H1 (cell line): ENCODE results near the gene MIF. TPM values are rescaled to one million over a fixed set of nuclear protein-coding genes. Genes with fewer than 3 reads are reported as not detected.
A peak's percentile ranks its signal among the peaks of the same experiment; 100 is the strongest.

Experiments used
- CTCF ChIA-PET: fragments of 300-600 bp; sonication (Branson Sonifier 250); formaldehyde crosslinking; loops from one replicate; lab custom pipeline; 2021; ENCODE audit not compliant: partially characterized antibody; lab: Charles Lee
- POLR2A ChIA-PET: fragments of 300-600 bp; sonication (Branson Sonifier 250); formaldehyde crosslinking; loops from one replicate; lab custom pipeline; 2021; ENCODE audit warnings: inconsistent platforms; ENCODE audit not compliant: partially characterized antibody; lab: Charles Lee
- DNase-seq, 2 experiments: peaks; one replicate each; pipeline versions ENCODE4 v3.0.0 to v3.0.0-alpha.2; 2010 to 2022; ENCODE audit warnings: low spot score in 2 of 2, low read depth in 1 of 2, mixed read lengths in 1 of 2
- FAIRE-seq: peaks from 2 replicates; lab custom pipeline; 2011; peaks lifted over from hg19 to GRCh38; lab: Jason Lieb, UNC
- H2AFZ ChIP-seq: 2 replicates; pipeline ENCODE4 v1.8.1; 2012; ENCODE audit warnings: low read length, inconsistent platforms
- H2AK5ac ChIP-seq: 2 replicates; pipeline ENCODE4 v1.6.1; 2013; ENCODE audit warnings: low read depth, low read length
- H2BK120ac ChIP-seq: replicated peaks from 2 replicates; pipeline ENCODE3; 2013; ENCODE audit warnings: low read depth, low read length, inconsistent platforms
- H2BK12ac ChIP-seq: 2 replicates; pipeline ENCODE4 v1.6.1; 2013; ENCODE audit warnings: low read depth, low read length
- H2BK15ac ChIP-seq: 2 replicates; pipeline ENCODE4 v1.6.1; 2013; ENCODE audit warnings: low read length
- H2BK20ac ChIP-seq: 2 replicates; pipeline ENCODE4 v1.6.1; 2013; ENCODE audit warnings: low read length
- H2BK5ac ChIP-seq: 2 replicates; pipeline ENCODE4 v1.6.1; 2013; ENCODE audit warnings: low read depth, low read length
- H3K14ac ChIP-seq: 2 replicates; pipeline ENCODE4 v1.6.1; 2013; ENCODE audit warnings: inconsistent platforms; ENCODE audit not compliant: insufficient read length
- H3K18ac ChIP-seq: 2 replicates; pipeline ENCODE4 v1.6.1; 2013; ENCODE audit warnings: low read length; ENCODE audit errors: extremely low read depth
- H3K23ac ChIP-seq: 2 replicates; pipeline ENCODE4 v1.6.1; 2013; ENCODE audit warnings: inconsistent platforms; ENCODE audit not compliant: insufficient read length
- H3K23me2 ChIP-seq: 2 replicates; pipeline ENCODE4 v1.6.1; 2013; ENCODE audit warnings: low read depth, low read length
- H3K27ac ChIP-seq: 2 replicates; pipeline ENCODE4 v1.6.1; 2011; ENCODE audit warnings: low read depth, low read length, inconsistent platforms
- H3K27me3 ChIP-seq, 4 experiments: replicated peaks in 1 of 4; 1 replicate in 1 of 4; 2 replicates in 3 of 4; pipeline versions ENCODE4 v1.6.1 to v1.8.1; 2011 to 2013; ENCODE audit warnings: low read length in 3 of 4, mild to moderate bottlenecking in 3 of 4, inconsistent platforms in 2 of 4, mixed read lengths in 2 of 4, moderate library complexity in 1 of 4; ENCODE audit not compliant: control insufficient read depth in 3 of 4, insufficient read depth in 3 of 4; ENCODE audit errors: extremely low read depth in 1 of 4
- H3K36me3 ChIP-seq, 4 experiments: 2 replicates each; pipeline versions ENCODE4 v1.6.1 to v1.8.1; 2011 to 2013; ENCODE audit warnings: mild to moderate bottlenecking in 4 of 4, low read length in 3 of 4, moderate library complexity in 2 of 4, control low read depth in 1 of 4, inconsistent platforms in 1 of 4; ENCODE audit not compliant: insufficient read depth in 4 of 4, control insufficient read depth in 2 of 4
- H3K4ac ChIP-seq: replicated peaks from 2 replicates; pipeline ENCODE3; 2013; ENCODE audit warnings: low read length, low read depth, mixed read lengths, inconsistent platforms; ENCODE audit not compliant: insufficient read length
- H3K4me1 ChIP-seq, 4 experiments: replicated peaks in 1 of 4; 1 replicate in 1 of 4; 2 replicates in 3 of 4; pipeline versions ENCODE4 v1.6.1 to v1.8.1; 2011 to 2013; ENCODE audit warnings: low read length in 3 of 4, inconsistent platforms in 2 of 4, mixed read lengths in 1 of 4; ENCODE audit not compliant: insufficient read depth in 4 of 4, control insufficient read depth in 3 of 4
- H3K4me2 ChIP-seq, 2 experiments: 2 replicates each; pipeline versions ENCODE4 v1.6.1 to v1.8.1; 2011 to 2013; ENCODE audit warnings: low read depth in 2 of 2, low read length in 2 of 2, control low read depth in 1 of 2, inconsistent platforms in 1 of 2, mild to moderate bottlenecking in 1 of 2; ENCODE audit not compliant: insufficient read depth in 1 of 2
- H3K4me3 ChIP-seq, 4 experiments: fragments of 200-600, 300-600 bp in 1 of 4; sonication (generic), shearing (Covaris generic), sonication (Bioruptor Twin) in 1 of 4; 2 replicates each; pipeline versions ENCODE4 v1.5.1 to v1.8.1; 2011 to 2016; ENCODE audit warnings: low read length in 4 of 4, low read depth in 3 of 4, control low read depth in 2 of 4, inconsistent platforms in 2 of 4, mild to moderate bottlenecking in 2 of 4, mixed read lengths in 1 of 4, moderate library complexity in 1 of 4; ENCODE audit not compliant: insufficient read depth in 2 of 4; ENCODE audit errors: extremely low read depth in 1 of 4
- H3K56ac ChIP-seq: replicated peaks from 2 replicates; pipeline ENCODE3; 2013; ENCODE audit warnings: low read depth, mild to moderate bottlenecking, mixed read lengths, low read length, inconsistent platforms; ENCODE audit not compliant: insufficient read length
- H3K79me1 ChIP-seq: 2 replicates; pipeline ENCODE4 v1.6.1; 2013; ENCODE audit warnings: low read depth, low read length, control low read depth
- H3K79me2 ChIP-seq, 2 experiments: 2 replicates each; pipeline versions ENCODE4 v1.6.1 to v1.8.1; 2012 to 2013; ENCODE audit warnings: low read length in 2 of 2, mild to moderate bottlenecking in 2 of 2, inconsistent platforms in 1 of 2; ENCODE audit not compliant: insufficient read depth in 2 of 2, control insufficient read depth in 1 of 2
- H3K9ac ChIP-seq, 4 experiments: replicated peaks in 1 of 4; 1 replicate in 1 of 4; 2 replicates in 3 of 4; pipeline versions ENCODE4 v1.6.1 to v1.8.1; 2011 to 2013; ENCODE audit warnings: low read depth in 3 of 4, low read length in 3 of 4, control low read depth in 2 of 4, mild to moderate bottlenecking in 2 of 4, moderate library complexity in 2 of 4, inconsistent platforms in 1 of 4; ENCODE audit errors: extremely low read depth in 1 of 4
- H3K9me3 ChIP-seq, 2 experiments: 2 replicates each; pipeline versions ENCODE4 v1.6.1 to v1.8.1; 2012 to 2013; ENCODE audit warnings: mild to moderate bottlenecking in 2 of 2, moderate library complexity in 2 of 2, control low read depth in 1 of 2, inconsistent platforms in 1 of 2, low read depth in 1 of 2, low read length in 1 of 2, mixed read lengths in 1 of 2; ENCODE audit not compliant: insufficient read depth in 2 of 2
- H4K20me1 ChIP-seq, 2 experiments: replicated peaks in 1 of 2; 2 replicates each; pipeline versions ENCODE3 to v1.8.1; 2011 to 2013; ENCODE audit warnings: inconsistent platforms in 2 of 2, low read length in 2 of 2, mild to moderate bottlenecking in 1 of 2; ENCODE audit not compliant: insufficient read depth in 2 of 2, control insufficient read depth in 1 of 2
- H4K5ac ChIP-seq: 2 replicates; pipeline ENCODE4 v1.6.1; 2013; ENCODE audit warnings: low read length, low read depth, mixed read lengths, inconsistent platforms; ENCODE audit not compliant: insufficient read length
- H4K8ac ChIP-seq: 2 replicates; pipeline ENCODE4 v1.8.0; 2013; ENCODE audit warnings: mild to moderate bottlenecking, moderate library complexity, low read length, inconsistent platforms; ENCODE audit not compliant: insufficient read depth; ENCODE audit errors: extremely low read depth
- H4K91ac ChIP-seq: replicated peaks from 2 replicates; pipeline ENCODE3; 2013; ENCODE audit warnings: low read length, mixed read lengths, inconsistent platforms; ENCODE audit not compliant: insufficient read length
- BACH1 ChIP-seq: IDR thresholded peaks from 2 replicates; pipeline ENCODE4 v1.6.1; 2012; ENCODE audit warnings: low read length, improper control_type of control experiment
- MAX ChIP-seq: IDR thresholded peaks from 2 replicates; pipeline ENCODE4 v1.6.1; 2012; ENCODE audit warnings: inconsistent platforms
- WGBS, 2 experiments: shearing (Covaris generic) in 1 of 2; methylation state at CpG; one replicate each; pipeline versions ENCODE4 v1.1.6 to v1.1.7; 2013 to 2015; ENCODE audit warnings: low lambda C conversion rate in 2 of 2, mixed read lengths in 2 of 2, inconsistent platforms in 1 of 2, low coverage in 1 of 2, missing lambda C conversion rate in 1 of 2; ENCODE audit not compliant: insufficient replicate concordance in 2 of 2, insufficient coverage in 1 of 2, insufficient read length in 1 of 2; ENCODE audit errors: extremely low coverage in 1 of 2, missing lambda C conversion rate in 1 of 2; 5-methylcytosine and 5-hydroxymethylcytosine counted together
- polyA plus RNA-seq, 7 experiments: library from polyadenylated mRNA; depleted of rRNA in 3 of 7; stranded (reverse) in 5 of 7; unstranded in 2 of 7; fragments of >200 nt in 5 of 7; fragments of 200-250 nt in 2 of 7; gene quantifications; 1 replicate in 5 of 7; 2 replicates in 1 of 7; 4 replicates in 1 of 7; pipeline versions ENCODE4 v1.2.1 to v1.2.3, GENCODE V29; 2011 to 2013; ENCODE audit warnings: missing spikeins in 2 of 7, mixed read lengths in 2 of 7
- total RNA-seq: library from RNA; stranded (reverse); fragmentation: NEBNext Ultra II Directional; extraction: Animal tissue kit (Norgen Biotek cat#: 25700); gene quantifications from 2 replicates; pipeline ENCODE4 v1.2.1, GENCODE V29; 2021

The MIF gene
- total and polyA plus RNA-seq, 2 of the 8 experiments (the other 6 are each of a cell fraction or from before 2014, with no cell fraction given), result 1,082 to 1,870 TPM

GRCh38 chr22:23892706-23893105, 1.5 kb upstream of the MIF start:
- no peak overlapping the region for H2BK5ac ChIP-seq
- H3K79me1 ChIP-seq, result no peaks in the 10 kb centered on the region; the same call in none of the 2 replicates
- no peak overlapping the region; the same call in 1 of the 2 replicates for H2BK15ac ChIP-seq
- H3K27ac ChIP-seq, result no peak overlapping the region
- ChIA-PET CTCF (interaction anchor here (0.7 to 3.1 kb wide), 9 partner anchors 8 to 32 kb away, joined by 3 to 19 read pairs (median 6); no protein-coding TSS in a partner anchor), POLR2A (interaction anchor here (2.5 to 2.7 kb wide), 3 partner anchors 17 to 31 kb away, joined by 8 to 31 read pairs (median 11); no protein-coding TSS in a partner anchor)
- H4K8ac ChIP-seq, result no peak overlapping the region
- H2BK12ac ChIP-seq, result no peak overlapping the region
- no peak overlapping the region for H4K5ac ChIP-seq
- no peak overlapping the region for H2BK120ac ChIP-seq
- H3K23ac ChIP-seq, result no peak overlapping the region
- H3K4me2 ChIP-seq, result peak overlapping the region in 1 of 2 experiments; percentile 58; a peak in 1 of 4 replicates
- no peak overlapping the region for H3K4me3 ChIP-seq
- H4K91ac ChIP-seq, result no peak overlapping the region
- no peak overlapping the region for H3K56ac ChIP-seq
- peaks cover 7 to 9% of the 10 kb centered on the region in 2 experiments; a peak in 2 of 4 replicates for H3K9me3 ChIP-seq
- H3K4ac ChIP-seq, result no peak overlapping the region
- TF ChIP-seq BACH1 (no peak), MAX (0 out of 2 replicates have a peak, but pooled peaks have one; percentile 42)
- H2BK20ac ChIP-seq, result no peak overlapping the region
- H3K4me1 ChIP-seq, result peaks cover 8 to 30% (median 16%) of the 10 kb centered on the region in 4 experiments
- WGBS, 2 experiments, result 80% methylated on average over 4 of the region's 4 CpGs; no CpG with 5 or more reads in 1 of the 2 experiments
- DNase-seq, result no peak
- no peak overlapping the region for H3K9ac ChIP-seq
- H3K14ac ChIP-seq, result no peak overlapping the region
- peaks cover 6% of the 10 kb centered on the region for H3K23me2 ChIP-seq
- H4K20me1 ChIP-seq, result peaks cover 2 to 10% of the 10 kb centered on the region in 2 experiments
- no peak overlapping the region for H2AFZ ChIP-seq
- no peak overlapping the region for H2AK5ac ChIP-seq
- no peak overlapping the region for H3K18ac ChIP-seq
- H3K36me3 ChIP-seq, result peaks cover 14 to 20% (median 18%) of the 10 kb centered on the region in 4 experiments
- no peak for FAIRE-seq
- H3K79me2 ChIP-seq, result peaks cover 0 to 7% of the 10 kb centered on the region in 2 experiments; a peak in 1 of 4 replicates
- H3K27me3 ChIP-seq, result peaks cover 0 to 3% (median 1%) of the 10 kb centered on the region in 4 experiments; a peak in 2 of 7 replicates
